Natural killer cell (primary cell): Measurements from ENCODE around the gene VEGFC. TPM values are rescaled to one million over a fixed set of nuclear protein-coding genes. Genes with fewer than 3 reads are reported as not detected.

Experiments
- ATAC-seq, 3 donors: fragments of 150-1000 bp in 2 of 3; fragments of 200-7000 bp in 1 of 3; cut with Tn5 transposase; 1 replicate in 1 of 3; 2 replicates in 2 of 3; pipeline ENCODE4 v1.10.0; 2021; ENCODE audit warnings: mild to moderate bottlenecking in 2 of 3, moderate library complexity in 2 of 3
- DNase-seq, 2 donors: peaks; one replicate each; pipeline versions ENCODE4 v3.0.0 to v3.0.0-alpha.2; 2013 to 2021; ENCODE audit warnings: mixed read lengths in 1 of 2
- H3K27ac ChIP-seq: one replicate; pipeline ENCODE4 v1.5.1; 2013; ENCODE audit warnings: mild to moderate bottlenecking, low read length
- H3K27me3 ChIP-seq: one replicate; pipeline ENCODE4 v1.6.1; 2013; ENCODE audit warnings: low read length; ENCODE audit not compliant: control insufficient read depth, insufficient read depth
- H3K36me3 ChIP-seq: one replicate; pipeline ENCODE4 v1.6.1; 2013; ENCODE audit warnings: low read length; ENCODE audit not compliant: control insufficient read depth, insufficient read depth
- H3K4me1 ChIP-seq: one replicate; pipeline ENCODE4 v1.6.1; 2013; ENCODE audit warnings: low read length; ENCODE audit not compliant: control insufficient read depth, insufficient read depth
- H3K4me3 ChIP-seq: one replicate; pipeline ENCODE4 v1.5.1; 2013; ENCODE audit warnings: low read length
- H3K9me3 ChIP-seq: one replicate; pipeline ENCODE4 v1.6.1; 2013; ENCODE audit warnings: low read length; ENCODE audit not compliant: control insufficient read depth, insufficient read depth
- H3K27ac Mint-ChIP-seq, 2 donors: one replicate each; pipeline ENCODE4 v1.8.0; 2022; ENCODE audit warnings: mild to moderate bottlenecking in 2 of 2, mixed read lengths in 2 of 2, moderate library complexity in 1 of 2
- H3K27me3 Mint-ChIP-seq, 2 donors: one replicate each; pipeline ENCODE4 v1.8.0; 2022; ENCODE audit warnings: low read depth in 2 of 2, mixed read lengths in 2 of 2
- H3K36me3 Mint-ChIP-seq: one replicate; pipeline ENCODE4 v1.8.0; 2022; ENCODE audit warnings: mixed read lengths
- H3K4me1 Mint-ChIP-seq, 2 donors: one replicate each; pipeline ENCODE4 v1.8.0; 2022; ENCODE audit warnings: mixed read lengths in 2 of 2
- H3K4me3 Mint-ChIP-seq: one replicate; pipeline ENCODE4 v1.8.0; 2022; ENCODE audit warnings: mild to moderate bottlenecking, moderate library complexity, mixed read lengths
- H3K9me3 Mint-ChIP-seq, 2 donors: one replicate each; pipeline ENCODE4 v1.8.0; 2022; ENCODE audit warnings: mixed read lengths in 2 of 2
- WGBS: methylation state at CpG from one replicate; pipeline ENCODE4 v1.1.7; 2013; ENCODE audit warnings: missing lambda C conversion rate; ENCODE audit not compliant: insufficient coverage; 5-methylcytosine and 5-hydroxymethylcytosine counted together
- intact Hi-C: fragments of 100-400 bp; cut with micrococcal nuclease; formaldehyde crosslinking; loops from one replicate; pipeline ENCODE4 v1.14.2; 2022
- total RNA-seq, 4 donors: library from RNA; stranded (reverse); fragments of 120-200 nt in 1 of 4; gene quantifications; one replicate each; pipeline versions ENCODE4 v1.2.3 to v1.2.4, GENCODE V29; 2013 to 2022
- TF ChIP-seq, protein P1 (sequence below): fragments of 200-600 bp; IDR thresholded peaks from one replicate; pipeline ENCODE4 v1.8.0; 2022; ENCODE audit warnings: antibody characterized with exemption

The VEGFC gene
- total RNA-seq, 3 donors from 2014 or later (not counting 1 experiment from before 2014, with no cell fraction given), result not detected

DNA sequence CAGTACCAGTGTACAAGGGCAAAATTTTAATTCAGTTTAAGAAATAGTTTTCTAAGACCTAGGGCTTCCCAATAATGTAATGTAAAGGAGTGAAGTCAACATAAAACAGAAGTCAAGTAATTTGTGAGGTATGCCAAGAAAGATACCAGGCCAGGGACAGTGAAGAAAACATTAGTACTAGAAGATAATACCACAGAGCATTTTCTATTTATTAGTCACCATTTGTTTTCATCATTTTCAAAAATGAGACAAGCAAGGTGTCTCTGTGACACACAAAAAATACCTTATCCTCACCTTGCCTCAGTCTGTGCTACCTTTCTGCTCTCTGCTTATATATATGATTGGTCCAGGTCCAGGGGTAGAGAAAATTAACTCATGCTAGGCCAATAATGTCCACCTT is 46.8 kb downstream of the VEGFC start:
- DNase-seq (no peak), ATAC-seq (no peak)
- no peak overlapping the region for H3K4me3 Mint-ChIP-seq
- no peak overlapping the region for H3K27ac ChIP-seq
- no peaks in the 10 kb centered on the region for H3K36me3 Mint-ChIP-seq
- peaks cover 12 to 13% of the 10 kb centered on the region in 2 donors for H3K9me3 Mint-ChIP-seq
- no peaks in the 10 kb centered on the region for H3K4me1 ChIP-seq
- H3K9me3 ChIP-seq, result no peaks in the 10 kb centered on the region
- intact Hi-C loops, result no loop called here
- H3K27me3 Mint-ChIP-seq, result no peaks in the 10 kb centered on the region
- no peaks in the 10 kb centered on the region for H3K36me3 ChIP-seq
- H3K4me3 ChIP-seq, result no peak overlapping the region
- TF ChIP-seq, protein P1, sequence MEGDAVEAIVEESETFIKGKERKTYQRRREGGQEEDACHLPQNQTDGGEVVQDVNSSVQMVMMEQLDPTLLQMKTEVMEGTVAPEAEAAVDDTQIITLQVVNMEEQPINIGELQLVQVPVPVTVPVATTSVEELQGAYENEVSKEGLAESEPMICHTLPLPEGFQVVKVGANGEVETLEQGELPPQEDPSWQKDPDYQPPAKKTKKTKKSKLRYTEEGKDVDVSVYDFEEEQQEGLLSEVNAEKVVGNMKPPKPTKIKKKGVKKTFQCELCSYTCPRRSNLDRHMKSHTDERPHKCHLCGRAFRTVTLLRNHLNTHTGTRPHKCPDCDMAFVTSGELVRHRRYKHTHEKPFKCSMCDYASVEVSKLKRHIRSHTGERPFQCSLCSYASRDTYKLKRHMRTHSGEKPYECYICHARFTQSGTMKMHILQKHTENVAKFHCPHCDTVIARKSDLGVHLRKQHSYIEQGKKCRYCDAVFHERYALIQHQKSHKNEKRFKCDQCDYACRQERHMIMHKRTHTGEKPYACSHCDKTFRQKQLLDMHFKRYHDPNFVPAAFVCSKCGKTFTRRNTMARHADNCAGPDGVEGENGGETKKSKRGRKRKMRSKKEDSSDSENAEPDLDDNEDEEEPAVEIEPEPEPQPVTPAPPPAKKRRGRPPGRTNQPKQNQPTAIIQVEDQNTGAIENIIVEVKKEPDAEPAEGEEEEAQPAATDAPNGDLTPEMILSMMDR, result no peak
- no peaks in the 10 kb centered on the region for H3K4me1 Mint-ChIP-seq
- no peak overlapping the region for H3K27ac Mint-ChIP-seq
- H3K27me3 ChIP-seq, result no peaks in the 10 kb centered on the region

DNA sequence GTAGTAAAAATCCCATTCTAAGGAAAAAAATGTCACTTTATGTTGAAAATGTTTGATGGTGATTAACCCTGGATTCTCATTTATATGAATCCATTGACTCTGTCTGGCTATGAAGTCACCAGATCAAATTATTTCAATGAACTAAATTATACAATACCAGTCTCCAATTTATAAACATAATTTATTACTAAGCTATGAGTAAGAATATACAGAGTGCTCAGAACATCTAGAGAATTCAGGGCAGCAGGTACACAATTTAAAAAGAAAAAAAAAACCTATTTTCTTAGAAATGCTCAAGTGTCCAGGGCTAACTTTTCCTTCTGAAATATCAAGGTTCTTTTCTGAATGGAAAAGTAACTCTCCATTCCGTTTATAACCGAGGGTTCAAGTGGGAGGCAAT is 48.6 kb downstream of the VEGFC start:
- no peak overlapping the region for H3K4me3 Mint-ChIP-seq

DNA sequence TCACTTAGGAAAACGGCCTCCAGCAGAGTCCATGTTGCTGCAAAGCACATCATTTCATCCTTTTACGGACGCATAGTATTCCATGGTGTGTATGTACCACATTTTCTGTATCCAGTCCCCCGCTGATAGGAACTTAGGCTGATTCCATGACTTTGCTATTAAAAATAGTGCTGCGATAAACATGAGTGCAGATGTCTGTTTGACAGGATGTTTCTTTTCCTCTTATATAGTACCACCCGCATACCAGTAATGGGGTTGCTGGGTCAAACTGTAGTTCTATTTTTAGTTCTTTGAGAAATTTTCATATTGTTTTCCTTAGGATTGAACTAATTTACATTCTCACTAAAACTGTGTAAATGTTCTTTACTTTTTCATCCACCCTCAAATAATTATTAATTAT is 50.5 kb downstream of the VEGFC start:
- H3K27me3 ChIP-seq, result no peaks in the 10 kb centered on the region
- H3K27me3 Mint-ChIP-seq, result no peaks in the 10 kb centered on the region
- no peak overlapping the region for H3K4me3 ChIP-seq
- no peaks in the 10 kb centered on the region for H3K4me1 Mint-ChIP-seq
- no peaks in the 10 kb centered on the region for H3K9me3 ChIP-seq
- intact Hi-C loops, result no loop called here
- no peak for DNase-seq
- H3K9me3 Mint-ChIP-seq, result peaks cover 8 to 13% of the 10 kb centered on the region in 2 donors
- no peak overlapping the region for H3K27ac ChIP-seq
- H3K36me3 ChIP-seq, result no peaks in the 10 kb centered on the region
- no peaks in the 10 kb centered on the region for H3K36me3 Mint-ChIP-seq
- no peaks in the 10 kb centered on the region for H3K4me1 ChIP-seq
- H3K27ac Mint-ChIP-seq, result no peak overlapping the region
- no peak for ATAC-seq
- 88% methylated on average over 5 of the region's 6 CpGs for WGBS
- no peak overlapping the region for H3K4me3 Mint-ChIP-seq
- TF ChIP-seq, protein P1, result no peak

More for the DNA sequence above, 48.6 kb downstream of the VEGFC start:
- Histone ChIP-seq H3K36me3 (no peaks in the 10 kb centered on the region), H3K9me3 (no peaks in the 10 kb centered on the region), H3K27ac (no peak overlapping the region), H3K4me3 (no peak overlapping the region), H3K27me3 (no peaks in the 10 kb centered on the region), H3K4me1 (no peaks in the 10 kb centered on the region)
- DNase-seq, result no peak
- Mint-ChIP-seq H3K4me1 (no peaks in the 10 kb centered on the region), H3K36me3 (no peaks in the 10 kb centered on the region), H3K9me3 (peaks cover 12 to 13% of the 10 kb centered on the region in 2 donors), H3K27ac (no peak overlapping the region), H3K27me3 (no peaks in the 10 kb centered on the region)
- TF ChIP-seq, protein P1, result no peak
- intact Hi-C loops, result no loop called here
- no peak for ATAC-seq
- WGBS, result 94% methylated on average over 2 of the region's 2 CpGs

DNA sequence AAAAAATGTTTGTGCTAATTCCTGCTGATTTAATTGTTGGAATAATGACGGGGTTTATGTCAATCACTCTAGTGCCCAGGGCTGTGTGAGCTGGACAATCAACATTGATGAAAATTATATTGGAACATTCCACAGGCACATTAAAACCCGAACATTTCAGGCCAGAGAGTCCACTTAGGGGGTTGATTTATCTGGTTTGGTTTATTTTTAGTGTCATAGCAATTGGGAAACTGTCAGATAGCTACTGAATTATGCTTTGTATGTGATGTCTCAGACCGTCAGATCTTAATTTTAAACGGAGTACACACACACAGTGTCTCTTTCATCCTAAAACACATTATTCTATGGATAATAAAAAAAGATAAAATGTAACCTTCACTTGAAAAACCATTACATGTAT is 51.5 kb downstream of the VEGFC start:
- WGBS, result 86% methylated on average over 2 of the region's 4 CpGs
- no peaks in the 10 kb centered on the region for H3K4me1 Mint-ChIP-seq
- H3K27me3 ChIP-seq, result no peaks in the 10 kb centered on the region
- H3K27ac Mint-ChIP-seq, result no peak overlapping the region
- H3K4me1 ChIP-seq, result no peaks in the 10 kb centered on the region
- H3K4me3 Mint-ChIP-seq, result no peak overlapping the region
- H3K9me3 Mint-ChIP-seq, result peaks cover 5 to 9% of the 10 kb centered on the region in 2 donors
- TF ChIP-seq, protein P1, result no peak
- no peaks in the 10 kb centered on the region for H3K27me3 Mint-ChIP-seq
- no peaks in the 10 kb centered on the region for H3K36me3 Mint-ChIP-seq
- H3K27ac ChIP-seq, result no peak overlapping the region
- ATAC-seq (no peak), DNase-seq (no peak)
- intact Hi-C loops, result no loop called here
- H3K9me3 ChIP-seq, result no peaks in the 10 kb centered on the region
- H3K4me3 ChIP-seq, result no peak overlapping the region
- H3K36me3 ChIP-seq, result no peaks in the 10 kb centered on the region
